ENCODE measurements around the gene CCDC86.

The CCDC86 gene

DNA sequence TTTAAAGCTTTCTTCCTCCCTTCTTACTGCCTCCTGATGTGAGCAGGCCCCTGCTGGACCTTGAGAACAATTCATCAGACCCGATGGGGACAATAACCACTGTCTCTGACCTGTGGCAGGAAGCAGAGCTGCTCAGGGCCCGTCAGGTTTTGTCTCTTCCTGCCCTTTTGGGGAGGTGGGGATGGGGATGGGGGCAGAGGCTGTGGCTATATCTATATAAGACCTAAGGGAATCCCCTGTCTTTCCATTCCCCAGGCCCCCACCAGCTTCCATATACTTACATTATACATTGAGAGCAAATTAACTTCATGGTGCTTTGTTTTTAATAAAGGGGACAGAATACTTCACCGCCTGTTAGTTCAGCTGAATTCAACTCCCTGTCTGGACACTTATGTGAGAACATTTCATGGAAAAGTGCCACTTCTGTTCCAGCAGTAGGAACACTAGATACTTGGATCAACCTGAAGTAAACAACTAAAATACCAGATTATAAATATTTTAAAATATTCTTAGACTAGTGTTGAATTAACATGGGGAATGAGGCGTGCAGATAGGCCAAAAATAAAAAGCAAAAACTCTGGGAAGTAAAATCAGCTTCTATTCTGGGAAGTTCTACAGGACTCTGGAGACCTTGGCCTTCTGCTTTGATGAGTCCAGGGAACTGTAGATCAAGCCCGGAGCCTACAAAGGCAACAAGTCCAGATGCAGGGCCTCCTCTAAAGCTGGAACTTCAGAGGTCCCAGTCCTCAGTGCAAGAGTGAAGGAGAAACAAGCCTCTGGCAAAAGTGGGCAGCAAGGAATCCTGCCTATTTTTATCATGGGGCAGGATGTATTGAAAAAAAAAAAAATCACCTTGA, 36.6 kb downstream of the CCDC86 start:
- no peak overlapping the region for H3K9ac ChIP-seq (ENCODE audit: low read depth, low read length)
- no peaks in the 10 kb centered on the region for H4K20me1 ChIP-seq (ENCODE audit: insufficient read depth, low read length)
- H3K4me2 ChIP-seq (ENCODE audit: insufficient read depth, low read length): no peak overlapping the region
- H3K9me3 ChIP-seq (ENCODE audit: insufficient read depth, low read length, severe bottlenecking): no peaks in the 10 kb centered on the region
- H3K4me3 ChIP-seq (ENCODE audit: low read depth in 1 of 2, low read length in 2 of 2): no peak overlapping the region
- no peaks in the 10 kb centered on the region for H3K79me2 ChIP-seq (ENCODE audit: insufficient read depth, low read length)
- no peak overlapping the region for H2AFZ ChIP-seq (ENCODE audit: low read depth, low read length)
- H3K27ac ChIP-seq (ENCODE audit: low read length): no peak overlapping the region
- peaks cover 22% of the 10 kb centered on the region for H3K4me1 ChIP-seq (ENCODE audit: insufficient read depth, low read length)
- H3K27me3 ChIP-seq (ENCODE audit: insufficient read depth, low read length, poor library complexity): no peaks in the 10 kb centered on the region
- DNase-seq (no peak), ATAC-seq (ENCODE audit: insufficient read depth, low read depth) (no peak)
- TF ChIP-seq EZH2 (IDR thresholded peaks at IDR 0.05; ENCODE audit: borderline replicate concordance, low read depth, low read length, severe bottlenecking) (no peak), CTCF (IDR thresholded peaks at IDR 0.05; ENCODE audit: borderline replicate concordance, extremely low read depth, low read length, poor library complexity, severe bottlenecking) (no peak)
- peaks cover 10% of the 10 kb centered on the region for H3K36me3 ChIP-seq (ENCODE audit: insufficient read depth, low read length)

- Histone ChIP-seq H3K36me3 (ENCODE audit: insufficient read depth, low read length) (peaks cover 10% of the 10 kb centered on the region), H3K4me2 (ENCODE audit: insufficient read depth, low read length) (no peak overlapping the region), H3K27ac (ENCODE audit: low read length) (no peak overlapping the region), H2AFZ (ENCODE audit: low read depth, low read length) (no peak overlapping the region), H3K4me3 (ENCODE audit: low read depth in 1 of 2, low read length in 2 of 2) (no peak overlapping the region), H3K9ac (ENCODE audit: low read depth, low read length) (no peak overlapping the region), H3K27me3 (ENCODE audit: insufficient read depth, low read length, poor library complexity) (no peaks in the 10 kb centered on the region), H3K79me2 (ENCODE audit: insufficient read depth, low read length) (no peaks in the 10 kb centered on the region), H3K9me3 (ENCODE audit: insufficient read depth, low read length, severe bottlenecking) (no peaks in the 10 kb centered on the region), H4K20me1 (ENCODE audit: insufficient read depth, low read length) (no peaks in the 10 kb centered on the region), H3K4me1 (ENCODE audit: insufficient read depth, low read length) (peaks cover 15% of the 10 kb centered on the region)
- DNase-seq: no peak
- TF ChIP-seq EZH2 (IDR thresholded peaks at IDR 0.05; ENCODE audit: borderline replicate concordance, low read depth, low read length, severe bottlenecking): no peak
- no peak for TF ChIP-seq CTCF (IDR thresholded peaks at IDR 0.05; ENCODE audit: borderline replicate concordance, extremely low read depth, low read length, poor library complexity, severe bottlenecking)
- no peak for ATAC-seq (ENCODE audit: insufficient read depth, low read depth)
Observed at GRCh38 chr11:60879104-60879503, 37.2 kb downstream of the CCDC86 start.

GRCh38 chr11:60879971-60880588, 38.2 kb downstream of the CCDC86 start:
- peaks cover 5% of the 10 kb centered on the region; the same call in 1 of the 2 replicates for H3K4me1 ChIP-seq (ENCODE audit: insufficient read depth, low read length)
- H3K79me2 ChIP-seq (ENCODE audit: insufficient read depth, low read length): no peaks in the 10 kb centered on the region
- no peak overlapping the region for H2AFZ ChIP-seq (ENCODE audit: low read depth, low read length)
- DNase-seq: no peak
- H3K9ac ChIP-seq (ENCODE audit: low read depth, low read length): no peak overlapping the region
- peaks cover 10% of the 10 kb centered on the region for H3K36me3 ChIP-seq (ENCODE audit: insufficient read depth, low read length)
- H3K27me3 ChIP-seq (ENCODE audit: insufficient read depth, low read length, poor library complexity): no peaks in the 10 kb centered on the region
- H4K20me1 ChIP-seq (ENCODE audit: insufficient read depth, low read length): no peaks in the 10 kb centered on the region
- TF ChIP-seq CTCF (IDR thresholded peaks at IDR 0.05; ENCODE audit: borderline replicate concordance, extremely low read depth, low read length, poor library complexity, severe bottlenecking) (no peak), EZH2 (IDR thresholded peaks at IDR 0.05; ENCODE audit: borderline replicate concordance, low read depth, low read length, severe bottlenecking) (no peak)
- ATAC-seq (ENCODE audit: insufficient read depth, low read depth): peak; percentile 70
- H3K9me3 ChIP-seq (ENCODE audit: insufficient read depth, low read length, severe bottlenecking): no peaks in the 10 kb centered on the region
- 0 out of 2 replicates have a peak overlapping the region, but pooled peaks have one; percentile 22 for H3K27ac ChIP-seq (ENCODE audit: low read length)
- H3K4me2 ChIP-seq (ENCODE audit: insufficient read depth, low read length): no peak overlapping the region
- no peak overlapping the region for H3K4me3 ChIP-seq (ENCODE audit: low read depth in 1 of 2, low read length in 2 of 2)
